ENCODE data around the gene ZNF622.

The ZNF622 gene

DNA sequence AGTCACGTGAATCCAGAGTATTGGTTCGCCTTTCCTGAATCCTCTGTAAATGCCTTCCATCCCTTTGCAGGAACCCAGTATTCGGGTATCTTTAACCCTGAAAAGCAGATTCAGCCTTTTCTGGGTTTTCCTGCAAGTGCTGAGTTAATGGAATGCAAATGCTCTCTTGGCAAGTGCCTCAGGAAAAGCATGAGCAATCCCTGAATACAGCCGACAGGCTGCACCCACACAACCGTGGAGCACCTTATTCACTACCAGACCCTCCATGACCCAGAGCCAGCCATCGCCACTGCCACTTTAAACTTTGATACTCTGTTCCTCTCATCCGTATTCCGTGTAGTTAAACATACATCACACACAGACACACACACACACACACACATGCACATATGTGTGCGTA is 54.4 kb downstream of the ZNF622 start:
- no peaks in the 10 kb centered on the region for H3K27me3 ChIP-seq
- no peaks in the 10 kb centered on the region for H3K9me3 ChIP-seq
- peaks cover 8% of the 10 kb centered on the region for H3K4me1 ChIP-seq
- no peaks in the 10 kb centered on the region for H3K36me3 ChIP-seq
- DNase-seq, result no peak
- H3K4me3 ChIP-seq (ENCODE audit: low read depth, low read length), result no peak overlapping the region
- TF ChIP-seq, protein P1, sequence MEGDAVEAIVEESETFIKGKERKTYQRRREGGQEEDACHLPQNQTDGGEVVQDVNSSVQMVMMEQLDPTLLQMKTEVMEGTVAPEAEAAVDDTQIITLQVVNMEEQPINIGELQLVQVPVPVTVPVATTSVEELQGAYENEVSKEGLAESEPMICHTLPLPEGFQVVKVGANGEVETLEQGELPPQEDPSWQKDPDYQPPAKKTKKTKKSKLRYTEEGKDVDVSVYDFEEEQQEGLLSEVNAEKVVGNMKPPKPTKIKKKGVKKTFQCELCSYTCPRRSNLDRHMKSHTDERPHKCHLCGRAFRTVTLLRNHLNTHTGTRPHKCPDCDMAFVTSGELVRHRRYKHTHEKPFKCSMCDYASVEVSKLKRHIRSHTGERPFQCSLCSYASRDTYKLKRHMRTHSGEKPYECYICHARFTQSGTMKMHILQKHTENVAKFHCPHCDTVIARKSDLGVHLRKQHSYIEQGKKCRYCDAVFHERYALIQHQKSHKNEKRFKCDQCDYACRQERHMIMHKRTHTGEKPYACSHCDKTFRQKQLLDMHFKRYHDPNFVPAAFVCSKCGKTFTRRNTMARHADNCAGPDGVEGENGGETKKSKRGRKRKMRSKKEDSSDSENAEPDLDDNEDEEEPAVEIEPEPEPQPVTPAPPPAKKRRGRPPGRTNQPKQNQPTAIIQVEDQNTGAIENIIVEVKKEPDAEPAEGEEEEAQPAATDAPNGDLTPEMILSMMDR (IDR thresholded peaks at IDR 0.05; ENCODE audit: low read depth, low read length), result no peak

DNA sequence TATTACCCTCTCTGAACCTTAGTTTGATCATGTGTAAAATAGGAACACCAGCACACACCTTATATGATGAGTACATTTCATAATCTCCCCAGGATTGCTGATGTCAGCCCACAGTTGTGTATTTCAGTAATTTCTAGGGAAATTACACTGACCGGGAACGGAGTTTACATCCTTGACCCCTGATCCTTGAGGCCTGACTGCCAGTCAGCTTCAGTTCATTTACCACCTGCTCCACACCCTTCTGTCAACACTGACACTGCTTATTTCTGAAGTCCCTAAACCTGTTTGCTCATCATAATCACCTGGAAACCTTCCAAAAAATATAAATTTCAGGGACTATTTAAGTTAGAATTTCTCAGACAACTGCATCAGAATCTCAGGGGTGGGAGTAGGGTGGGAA is 55.3 kb downstream of the ZNF622 start:
- no peak overlapping the region for H3K4me3 ChIP-seq (ENCODE audit: low read depth, low read length)
- no peaks in the 10 kb centered on the region for H3K9me3 ChIP-seq
- no peaks in the 10 kb centered on the region for H3K27me3 ChIP-seq
- TF ChIP-seq, protein P1 (IDR thresholded peaks at IDR 0.05; ENCODE audit: low read depth, low read length), result no peak
- DNase-seq, result no peak
- H3K36me3 ChIP-seq, result no peaks in the 10 kb centered on the region
- peaks cover 8% of the 10 kb centered on the region for H3K4me1 ChIP-seq

DNA sequence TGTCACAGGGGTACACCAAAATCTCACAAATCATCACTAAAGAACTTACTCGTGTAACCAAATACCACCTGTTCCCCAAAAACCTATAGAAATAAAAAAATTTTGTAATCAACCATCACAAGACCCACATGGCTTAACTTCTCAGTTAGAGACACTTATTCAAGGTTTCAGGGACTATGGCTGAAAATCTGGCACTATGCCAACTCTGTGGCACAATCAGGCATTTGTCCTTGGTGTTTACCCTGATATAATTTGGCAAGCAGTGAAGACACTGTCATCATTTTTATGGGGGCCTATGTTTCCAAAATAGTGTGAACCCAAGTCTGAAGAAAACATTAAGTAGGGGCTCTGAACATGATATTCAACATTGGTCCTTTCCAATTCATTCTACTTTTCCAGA is 59.0 kb downstream of the ZNF622 start:
- no peak for DNase-seq
- no peaks in the 10 kb centered on the region for H3K36me3 ChIP-seq
- TF ChIP-seq, protein P1 (IDR thresholded peaks at IDR 0.05; ENCODE audit: low read depth, low read length), result no peak

DNA sequence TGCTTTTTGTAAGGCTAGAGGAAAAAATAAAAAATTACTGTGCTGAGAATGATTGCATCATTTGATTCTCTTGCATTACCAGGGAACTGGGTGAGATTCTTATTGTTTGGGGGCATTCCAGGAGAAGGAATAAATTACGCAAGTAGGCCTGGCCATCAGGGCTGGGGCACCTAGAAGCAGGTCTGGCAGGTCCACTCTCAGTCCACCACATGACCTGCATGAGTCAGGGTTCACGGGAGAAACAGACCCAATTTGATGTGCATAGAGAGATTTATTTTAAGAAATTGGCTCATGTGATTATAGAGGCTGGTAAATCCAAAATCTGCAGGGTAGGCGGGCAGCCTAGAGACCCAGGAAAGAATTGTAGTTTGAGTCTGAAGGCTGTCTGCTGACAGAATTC is 59.6 kb downstream of the ZNF622 start:
- Histone ChIP-seq H3K36me3 (no peaks in the 10 kb centered on the region), H3K4me1 (no peaks in the 10 kb centered on the region), H3K27me3 (no peaks in the 10 kb centered on the region), H3K9me3 (no peaks in the 10 kb centered on the region), H3K4me3 (ENCODE audit: low read depth, low read length) (no peak overlapping the region)
- TF ChIP-seq, protein P1 (IDR thresholded peaks at IDR 0.05; ENCODE audit: low read depth, low read length), result no peak
- DNase-seq, result no peak

More for the DNA sequence above, 59.0 kb downstream of the ZNF622 start:
- no peaks in the 10 kb centered on the region for H3K4me1 ChIP-seq
- no peaks in the 10 kb centered on the region for H3K27me3 ChIP-seq
- H3K4me3 ChIP-seq (ENCODE audit: low read depth, low read length), result no peak overlapping the region
- no peaks in the 10 kb centered on the region for H3K9me3 ChIP-seq

Measured in BE2C (cell line).